H1 (cell line): ENCODE measurements around the gene DOP1B. TPM values are rescaled to one million over a fixed set of nuclear protein-coding genes. Genes with fewer than 3 reads are reported as not detected.

Source experiments
- CTCF ChIA-PET: fragments of 300-600 bp; sonication (Branson Sonifier 250); formaldehyde crosslinking; loops from one replicate; lab custom pipeline; 2021; ENCODE audit not compliant: partially characterized antibody; lab: Charles Lee
- POLR2A ChIA-PET: fragments of 300-600 bp; sonication (Branson Sonifier 250); formaldehyde crosslinking; loops from one replicate; lab custom pipeline; 2021; ENCODE audit warnings: inconsistent platforms; ENCODE audit not compliant: partially characterized antibody; lab: Charles Lee
- DNase-seq, 2 experiments: peaks; one replicate each; pipeline versions ENCODE4 v3.0.0 to v3.0.0-alpha.2; 2010 to 2022; ENCODE audit warnings: low spot score in 2 of 2, low read depth in 1 of 2, mixed read lengths in 1 of 2
- FAIRE-seq: peaks from 2 replicates; lab custom pipeline; 2011; peaks lifted over from hg19 to GRCh38; lab: Jason Lieb, UNC
- H2AFZ ChIP-seq: 2 replicates; pipeline ENCODE4 v1.8.1; 2012; ENCODE audit warnings: low read length, inconsistent platforms
- H2AK5ac ChIP-seq: 2 replicates; pipeline ENCODE4 v1.6.1; 2013; ENCODE audit warnings: low read depth, low read length
- H2BK120ac ChIP-seq: replicated peaks from 2 replicates; pipeline ENCODE3; 2013; ENCODE audit warnings: low read depth, low read length, inconsistent platforms
- H2BK12ac ChIP-seq: 2 replicates; pipeline ENCODE4 v1.6.1; 2013; ENCODE audit warnings: low read depth, low read length
- H2BK15ac ChIP-seq: 2 replicates; pipeline ENCODE4 v1.6.1; 2013; ENCODE audit warnings: low read length
- H2BK20ac ChIP-seq: 2 replicates; pipeline ENCODE4 v1.6.1; 2013; ENCODE audit warnings: low read length
- H2BK5ac ChIP-seq: 2 replicates; pipeline ENCODE4 v1.6.1; 2013; ENCODE audit warnings: low read depth, low read length
- H3K14ac ChIP-seq: 2 replicates; pipeline ENCODE4 v1.6.1; 2013; ENCODE audit warnings: inconsistent platforms; ENCODE audit not compliant: insufficient read length
- H3K18ac ChIP-seq: 2 replicates; pipeline ENCODE4 v1.6.1; 2013; ENCODE audit warnings: low read length; ENCODE audit errors: extremely low read depth
- H3K23ac ChIP-seq: 2 replicates; pipeline ENCODE4 v1.6.1; 2013; ENCODE audit warnings: inconsistent platforms; ENCODE audit not compliant: insufficient read length
- H3K23me2 ChIP-seq: 2 replicates; pipeline ENCODE4 v1.6.1; 2013; ENCODE audit warnings: low read depth, low read length
- H3K27ac ChIP-seq: 2 replicates; pipeline ENCODE4 v1.6.1; 2011; ENCODE audit warnings: low read depth, low read length, inconsistent platforms
- H3K27me3 ChIP-seq, 4 experiments: replicated peaks in 1 of 4; 1 replicate in 1 of 4; 2 replicates in 3 of 4; pipeline versions ENCODE4 v1.6.1 to v1.8.1; 2011 to 2013; ENCODE audit warnings: low read length in 3 of 4, mild to moderate bottlenecking in 3 of 4, inconsistent platforms in 2 of 4, mixed read lengths in 2 of 4, moderate library complexity in 1 of 4; ENCODE audit not compliant: control insufficient read depth in 3 of 4, insufficient read depth in 3 of 4; ENCODE audit errors: extremely low read depth in 1 of 4
- H3K36me3 ChIP-seq, 4 experiments: 2 replicates each; pipeline versions ENCODE4 v1.6.1 to v1.8.1; 2011 to 2013; ENCODE audit warnings: mild to moderate bottlenecking in 4 of 4, low read length in 3 of 4, moderate library complexity in 2 of 4, control low read depth in 1 of 4, inconsistent platforms in 1 of 4; ENCODE audit not compliant: insufficient read depth in 4 of 4, control insufficient read depth in 2 of 4
- H3K4ac ChIP-seq: replicated peaks from 2 replicates; pipeline ENCODE3; 2013; ENCODE audit warnings: low read length, low read depth, mixed read lengths, inconsistent platforms; ENCODE audit not compliant: insufficient read length
- H3K4me1 ChIP-seq, 4 experiments: replicated peaks in 1 of 4; 1 replicate in 1 of 4; 2 replicates in 3 of 4; pipeline versions ENCODE4 v1.6.1 to v1.8.1; 2011 to 2013; ENCODE audit warnings: low read length in 3 of 4, inconsistent platforms in 2 of 4, mixed read lengths in 1 of 4; ENCODE audit not compliant: insufficient read depth in 4 of 4, control insufficient read depth in 3 of 4
- H3K4me2 ChIP-seq, 2 experiments: 2 replicates each; pipeline versions ENCODE4 v1.6.1 to v1.8.1; 2011 to 2013; ENCODE audit warnings: low read depth in 2 of 2, low read length in 2 of 2, control low read depth in 1 of 2, inconsistent platforms in 1 of 2, mild to moderate bottlenecking in 1 of 2; ENCODE audit not compliant: insufficient read depth in 1 of 2
- H3K4me3 ChIP-seq, 4 experiments: fragments of 200-600, 300-600 bp in 1 of 4; sonication (generic), shearing (Covaris generic), sonication (Bioruptor Twin) in 1 of 4; 2 replicates each; pipeline versions ENCODE4 v1.5.1 to v1.8.1; 2011 to 2016; ENCODE audit warnings: low read length in 4 of 4, low read depth in 3 of 4, control low read depth in 2 of 4, inconsistent platforms in 2 of 4, mild to moderate bottlenecking in 2 of 4, mixed read lengths in 1 of 4, moderate library complexity in 1 of 4; ENCODE audit not compliant: insufficient read depth in 2 of 4; ENCODE audit errors: extremely low read depth in 1 of 4
- H3K56ac ChIP-seq: replicated peaks from 2 replicates; pipeline ENCODE3; 2013; ENCODE audit warnings: low read depth, mild to moderate bottlenecking, mixed read lengths, low read length, inconsistent platforms; ENCODE audit not compliant: insufficient read length
- H3K79me1 ChIP-seq: 2 replicates; pipeline ENCODE4 v1.6.1; 2013; ENCODE audit warnings: low read depth, low read length, control low read depth
- H3K79me2 ChIP-seq, 2 experiments: 2 replicates each; pipeline versions ENCODE4 v1.6.1 to v1.8.1; 2012 to 2013; ENCODE audit warnings: low read length in 2 of 2, mild to moderate bottlenecking in 2 of 2, inconsistent platforms in 1 of 2; ENCODE audit not compliant: insufficient read depth in 2 of 2, control insufficient read depth in 1 of 2
- H3K9ac ChIP-seq, 4 experiments: replicated peaks in 1 of 4; 1 replicate in 1 of 4; 2 replicates in 3 of 4; pipeline versions ENCODE4 v1.6.1 to v1.8.1; 2011 to 2013; ENCODE audit warnings: low read depth in 3 of 4, low read length in 3 of 4, control low read depth in 2 of 4, mild to moderate bottlenecking in 2 of 4, moderate library complexity in 2 of 4, inconsistent platforms in 1 of 4; ENCODE audit errors: extremely low read depth in 1 of 4
- H3K9me3 ChIP-seq, 2 experiments: 2 replicates each; pipeline versions ENCODE4 v1.6.1 to v1.8.1; 2012 to 2013; ENCODE audit warnings: mild to moderate bottlenecking in 2 of 2, moderate library complexity in 2 of 2, control low read depth in 1 of 2, inconsistent platforms in 1 of 2, low read depth in 1 of 2, low read length in 1 of 2, mixed read lengths in 1 of 2; ENCODE audit not compliant: insufficient read depth in 2 of 2
- H4K20me1 ChIP-seq, 2 experiments: replicated peaks in 1 of 2; 2 replicates each; pipeline versions ENCODE3 to v1.8.1; 2011 to 2013; ENCODE audit warnings: inconsistent platforms in 2 of 2, low read length in 2 of 2, mild to moderate bottlenecking in 1 of 2; ENCODE audit not compliant: insufficient read depth in 2 of 2, control insufficient read depth in 1 of 2
- H4K5ac ChIP-seq: 2 replicates; pipeline ENCODE4 v1.6.1; 2013; ENCODE audit warnings: low read length, low read depth, mixed read lengths, inconsistent platforms; ENCODE audit not compliant: insufficient read length
- H4K8ac ChIP-seq: 2 replicates; pipeline ENCODE4 v1.8.0; 2013; ENCODE audit warnings: mild to moderate bottlenecking, moderate library complexity, low read length, inconsistent platforms; ENCODE audit not compliant: insufficient read depth; ENCODE audit errors: extremely low read depth
- H4K91ac ChIP-seq: replicated peaks from 2 replicates; pipeline ENCODE3; 2013; ENCODE audit warnings: low read length, mixed read lengths, inconsistent platforms; ENCODE audit not compliant: insufficient read length
- RAD21 ChIP-seq, 2 experiments: IDR thresholded peaks in 1 of 2; conservative IDR thresholded peaks in 1 of 2; 2 replicates each; pipeline ENCODE4 v1.6.1; 2011; ENCODE audit warnings: low read depth in 2 of 2, low read length in 2 of 2, improper control_type of control experiment in 1 of 2, inconsistent platforms in 1 of 2, mild to moderate bottlenecking in 1 of 2, moderate library complexity in 1 of 2
- WGBS, 2 experiments: shearing (Covaris generic) in 1 of 2; methylation state at CpG; one replicate each; pipeline versions ENCODE4 v1.1.6 to v1.1.7; 2013 to 2015; ENCODE audit warnings: low lambda C conversion rate in 2 of 2, mixed read lengths in 2 of 2, inconsistent platforms in 1 of 2, low coverage in 1 of 2, missing lambda C conversion rate in 1 of 2; ENCODE audit not compliant: insufficient replicate concordance in 2 of 2, insufficient coverage in 1 of 2, insufficient read length in 1 of 2; ENCODE audit errors: extremely low coverage in 1 of 2, missing lambda C conversion rate in 1 of 2; 5-methylcytosine and 5-hydroxymethylcytosine counted together
- polyA plus RNA-seq, 7 experiments: library from polyadenylated mRNA; depleted of rRNA in 3 of 7; stranded (reverse) in 5 of 7; unstranded in 2 of 7; fragments of >200 nt in 5 of 7; fragments of 200-250 nt in 2 of 7; gene quantifications; 1 replicate in 5 of 7; 2 replicates in 1 of 7; 4 replicates in 1 of 7; pipeline versions ENCODE4 v1.2.1 to v1.2.3, GENCODE V29; 2011 to 2013; ENCODE audit warnings: missing spikeins in 2 of 7, mixed read lengths in 2 of 7
- total RNA-seq: library from RNA; stranded (reverse); fragmentation: NEBNext Ultra II Directional; extraction: Animal tissue kit (Norgen Biotek cat#: 25700); gene quantifications from 2 replicates; pipeline ENCODE4 v1.2.1, GENCODE V29; 2021

The DOP1B gene
- total and polyA plus RNA-seq, 2 of the 8 experiments (the other 6 are each of a cell fraction or from before 2014, with no cell fraction given) = 2.8 to 9.9 TPM

DNA sequence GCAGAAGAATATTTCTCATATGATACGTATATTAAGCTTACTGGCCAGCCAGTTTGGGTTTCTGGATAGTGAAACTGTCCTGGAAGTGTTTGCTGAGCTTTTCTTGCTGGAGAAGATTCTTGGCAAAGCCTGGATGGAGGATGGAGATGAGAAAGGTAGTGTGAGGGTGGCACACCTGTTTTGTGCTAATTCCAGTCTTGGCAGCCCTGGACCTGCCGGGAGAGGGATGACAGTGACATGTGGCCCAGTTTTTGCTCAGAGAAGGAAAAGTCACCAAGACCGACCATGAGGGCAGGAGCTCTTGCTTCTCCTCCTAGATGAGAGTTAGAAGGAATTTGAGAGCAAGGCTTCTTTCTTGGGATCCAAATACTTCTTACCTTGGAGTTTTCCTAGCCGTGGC is 34.1 kb downstream of the DOP1B start:
- CTCF ChIA-PET = no interaction called here
- no peaks in the 10 kb centered on the region; a peak in 1 of 7 replicates for H3K27me3 ChIP-seq
- H2BK20ac ChIP-seq = no peak overlapping the region
- 87% methylated on average over 4 of the region's 4 CpGs; no CpG with 5 or more reads in 1 of the 2 experiments for WGBS, 2 experiments
- H3K79me2 ChIP-seq = no peaks in the 10 kb centered on the region; a peak in 1 of 4 replicates
- H3K23ac ChIP-seq = no peak overlapping the region
- H3K4me3 ChIP-seq = no peak overlapping the region
- FAIRE-seq (no peak), DNase-seq (no peak)
- H4K5ac ChIP-seq = no peak overlapping the region
- no peak overlapping the region for H3K18ac ChIP-seq
- H3K79me1 ChIP-seq = no peaks in the 10 kb centered on the region
- no peaks in the 10 kb centered on the region for H3K9me3 ChIP-seq
- H3K36me3 ChIP-seq = no peaks in the 10 kb centered on the region
- no peaks in the 10 kb centered on the region for H3K23me2 ChIP-seq
- H3K14ac ChIP-seq = no peak overlapping the region
- H4K91ac ChIP-seq = no peak overlapping the region
- no peak overlapping the region for H3K9ac ChIP-seq
- POLR2A ChIA-PET = no interaction called here
- H3K4me1 ChIP-seq = peaks cover 0 to 3% (median 0%) of the 10 kb centered on the region in 4 experiments; a peak in 2 of 7 replicates
- no peak overlapping the region for H2AK5ac ChIP-seq
- no peak overlapping the region for H3K56ac ChIP-seq
- H2BK5ac ChIP-seq = no peak overlapping the region
- H4K20me1 ChIP-seq = no peaks in the 10 kb centered on the region
- H3K4me2 ChIP-seq = no peak overlapping the region
- H2BK12ac ChIP-seq = no peak overlapping the region
- H3K27ac ChIP-seq = no peak overlapping the region
- no peak overlapping the region for H3K4ac ChIP-seq
- H2BK15ac ChIP-seq = no peak overlapping the region
- no peak overlapping the region for H2BK120ac ChIP-seq
- H4K8ac ChIP-seq = no peak overlapping the region
- H2AFZ ChIP-seq = no peak overlapping the region
- no peak for TF ChIP-seq RAD21 (IDR thresholded peaks at IDR 0.05 in 1 of 2, conservative IDR thresholded peaks at IDR 0.05 in 1 of 2; ENCODE audit: low read depth in 2 of 2, low read length in 2 of 2)
